Neural progenitor cell (in vitro differentiated cells): ENCODE data around the gene FKBP1B. TPM values are rescaled to one million over a fixed set of nuclear protein-coding genes. Genes with fewer than 3 reads are reported as not detected.

ENCODE experiments used
- DNase-seq: peaks from one replicate; pipeline ENCODE4 v3.0.0-alpha.2; 2016; ENCODE audit warnings: low spot score
- H2AFZ ChIP-seq: fragments of 200-600 bp; sonication (generic); replicated peaks from 2 replicates; pipeline ENCODE4 v1.6.1; 2016; ENCODE audit warnings: antibody characterized with exemption
- H3F3A ChIP-seq: fragments of 200-600 bp; sonication (generic); 2 replicates; pipeline ENCODE4 v1.6.1; 2016; ENCODE audit warnings: antibody characterized with exemption, low read depth
- H3K27ac ChIP-seq: fragments of 200-600 bp; sonication (generic); 2 replicates; pipeline ENCODE4 v1.5.1; 2016; ENCODE audit warnings: mild to moderate bottlenecking
- H3K27me3 ChIP-seq: fragments of 200-600 bp; sonication (generic); 2 replicates; pipeline ENCODE4 v1.6.1; 2016; ENCODE audit warnings: mild to moderate bottlenecking, moderate library complexity
- H3K36me3 ChIP-seq: fragments of 200-600 bp; sonication (generic); 2 replicates; pipeline ENCODE4 v1.5.1; 2016
- H3K4me1 ChIP-seq: fragments of 200-600 bp; sonication (generic); 2 replicates; pipeline ENCODE4 v1.6.1; 2016; ENCODE audit warnings: mixed run types
- H3K4me2 ChIP-seq: fragments of 200-600 bp; sonication (generic); 2 replicates; pipeline ENCODE4 v1.6.1; 2016
- H3K4me3 ChIP-seq: fragments of 200-600 bp; sonication (generic); 2 replicates; pipeline ENCODE4 v1.5.1; 2016
- H3K79me2 ChIP-seq: fragments of 200-600 bp; sonication (generic); 2 replicates; pipeline ENCODE4 v1.6.1; 2016; ENCODE audit warnings: low read depth
- H3K9ac ChIP-seq: fragments of 200-600 bp; sonication (generic); 2 replicates; pipeline ENCODE4 v1.6.1; 2016
- H3K9me3 ChIP-seq: fragments of 200-600 bp; sonication (generic); 2 replicates; pipeline ENCODE4 v1.5.1; 2016; ENCODE audit warnings: low read depth
- H4K20me1 ChIP-seq: fragments of 200-600 bp; sonication (generic); 2 replicates; pipeline ENCODE4 v1.6.1; 2016; ENCODE audit warnings: low read depth
- H3K27ac Mint-ChIP-seq: 3 replicates; pipeline ENCODE4 v1.8.0; 2021; ENCODE audit warnings: mixed read lengths
- H3K27me3 Mint-ChIP-seq: 2 replicates; pipeline ENCODE4 v1.8.0; 2022; ENCODE audit warnings: low read depth, mild to moderate bottlenecking, inconsistent platforms, moderate library complexity, mixed read lengths; ENCODE audit not compliant: insufficient read depth
- H3K36me3 Mint-ChIP-seq: 3 replicates; pipeline ENCODE4 v1.8.0; 2021; ENCODE audit warnings: mixed read lengths
- H3K4me1 Mint-ChIP-seq: 3 replicates; pipeline ENCODE4 v1.8.0; 2021; ENCODE audit warnings: mixed read lengths
- H3K4me3 Mint-ChIP-seq: 3 replicates; pipeline ENCODE4 v1.8.0; 2021; ENCODE audit warnings: mild to moderate bottlenecking, moderate library complexity, mixed read lengths
- H3K9me3 Mint-ChIP-seq: 3 replicates; pipeline ENCODE4 v1.8.0; 2020; ENCODE audit warnings: mixed read lengths
- CTCF ChIP-seq: fragments of 200-600 bp; sonication (generic); IDR thresholded peaks from 2 replicates; pipeline ENCODE4 v1.5.1; 2017; ENCODE audit warnings: antibody characterized with exemption, mild to moderate bottlenecking
- EZH2 ChIP-seq: fragments of 200-600 bp; sonication (generic); IDR thresholded peaks from 2 replicates; pipeline ENCODE4 v1.6.1; 2017; ENCODE audit warnings: antibody characterized with exemption, mild to moderate bottlenecking, moderate library complexity
- EZH2phosphoT487 ChIP-seq: fragments of 200-600 bp; sonication (generic); IDR thresholded peaks from 2 replicates; pipeline ENCODE4 v1.6.1; 2017; ENCODE audit warnings: antibody characterized with exemption
- total RNA-seq: library from RNA; depleted of rRNA; stranded (reverse); fragments of >200 nt; gene quantifications from 2 replicates; pipeline ENCODE4 v1.2.3, GENCODE V29; 2015; ENCODE audit warnings: low replicate concordance

FKBP1B gene
- total RNA-seq, 1 donor from 2014 or later = 46.0 TPM

- Histone ChIP-seq H3K4me2 (peak overlapping the region; percentile 92), H3K4me3 (peak overlapping the region; percentile 51), H3F3A (no peaks in the 10 kb centered on the region), H3K27me3 (peaks cover 26% of the 10 kb centered on the region), H3K9ac (no peak overlapping the region), H3K36me3 (no peaks in the 10 kb centered on the region), H3K4me1 (peaks cover 8% of the 10 kb centered on the region), H3K79me2 (no peaks in the 10 kb centered on the region), H4K20me1 (no peaks in the 10 kb centered on the region), H3K27ac (no peak overlapping the region), H2AFZ (peak overlapping the region; percentile 86), H3K9me3 (no peaks in the 10 kb centered on the region)
- no peaks in the 10 kb centered on the region for H3K9me3 Mint-ChIP-seq
- H3K27me3 Mint-ChIP-seq = peaks cover 13% of the 10 kb centered on the region
- peak overlapping the region; percentile 58 for H3K4me3 Mint-ChIP-seq
- TF ChIP-seq CTCF = no peak
- no peak for TF ChIP-seq EZH2phosphoT487
- TF ChIP-seq EZH2 = no peak
- no peaks in the 10 kb centered on the region for H3K4me1 Mint-ChIP-seq
- no peak for DNase-seq
- H3K36me3 Mint-ChIP-seq = peaks cover 3% of the 10 kb centered on the region
- no peak overlapping the region for H3K27ac Mint-ChIP-seq
Observed at GRCh38 chr2:24009367-24009679, 40.2 kb upstream of the FKBP1B start.

- Histone ChIP-seq H3K27ac (no peak within 1 kb of the TSS), H3K9ac (no peak within 1 kb of the TSS), H2AFZ (peak within 1 kb of the TSS; percentile 86), H3K27me3 (peaks cover 26% of the 10 kb centered on the region), H3K9me3 (no peaks in the 10 kb centered on the region), H3K79me2 (no peaks in the 10 kb centered on the region), H3F3A (no peaks in the 10 kb centered on the region), H3K36me3 (no peaks in the 10 kb centered on the region), H3K4me1 (peaks cover 8% of the 10 kb centered on the region), H3K4me2 (peak within 1 kb of the TSS; percentile 92), H3K4me3 (peak within 1 kb of the TSS; percentile 51), H4K20me1 (no peaks in the 10 kb centered on the region)
- Mint-ChIP-seq H3K4me3 (peak within 1 kb of the TSS; percentile 58), H3K36me3 (peaks cover 3% of the 10 kb centered on the region), H3K27ac (no peak within 1 kb of the TSS), H3K27me3 (peaks cover 13% of the 10 kb centered on the region), H3K9me3 (no peaks in the 10 kb centered on the region), H3K4me1 (no peaks in the 10 kb centered on the region)
- DNase-seq = peak; percentile 47
- TF ChIP-seq EZH2 (peak; percentile 56), CTCF (peak; percentile 22), EZH2phosphoT487 (peak; percentile 27)
Observed at GRCh38 chr2:24009680-24010476, 39.7 kb upstream of the FKBP1B start, which contains the start of gene MFSD2B. TSS of gene MFSD2B (plus strand) at chr2:24010085. CDS start at chr2:24010097, 12 bp downstream.

- no peak for TF ChIP-seq EZH2
- no peak for TF ChIP-seq EZH2phosphoT487
- TF ChIP-seq CTCF = no peak
- H3F3A ChIP-seq = no peaks in the 10 kb centered on the region
- H3K36me3 ChIP-seq = no peaks in the 10 kb centered on the region
- peak overlapping the region; percentile 92 for H3K4me2 ChIP-seq
- no peak overlapping the region for H3K27ac ChIP-seq
- H3K4me3 Mint-ChIP-seq = no peak overlapping the region
- H3K9me3 ChIP-seq = no peaks in the 10 kb centered on the region
- no peak for DNase-seq
- peaks cover 26% of the 10 kb centered on the region for H3K27me3 ChIP-seq
- peaks cover 3% of the 10 kb centered on the region for H3K36me3 Mint-ChIP-seq
- peak overlapping the region; percentile 86 for H2AFZ ChIP-seq
- peaks cover 8% of the 10 kb centered on the region for H3K4me1 ChIP-seq
- H3K9ac ChIP-seq = no peak overlapping the region
- no peaks in the 10 kb centered on the region for H3K79me2 ChIP-seq
- H4K20me1 ChIP-seq = no peaks in the 10 kb centered on the region
- H3K9me3 Mint-ChIP-seq = no peaks in the 10 kb centered on the region
- H3K27ac Mint-ChIP-seq = no peak overlapping the region
- peaks cover 13% of the 10 kb centered on the region for H3K27me3 Mint-ChIP-seq
- H3K4me3 ChIP-seq = peak overlapping the region; percentile 51
- H3K4me1 Mint-ChIP-seq = no peaks in the 10 kb centered on the region
Observed at GRCh38 chr2:24010477-24011249, 38.9 kb upstream of the FKBP1B start.
